Activated naive CD4-positive, alpha-beta T cell treated with anti-CD3 and anti-CD28 coated beads, Interleukin-2, amount 10 ng/mL, durations not matched to agents 7 days and 5 days (primary cell): ENCODE measurements around the gene SETD1B.

Experiments
- CTCF ChIA-PET: fragments of 350-600 bp; sonication (Branson Sonifier 250); formaldehyde crosslinking; loops from one replicate; lab custom pipeline; 2021; ENCODE audit warnings: antibody characterized with exemption; lab: Charles Lee
- DNase-seq: peaks from one replicate; pipeline ENCODE4 v3.0.0-alpha.2; 2020
- H3K27ac Mint-ChIP-seq: one replicate; pipeline ENCODE4 v1.8.0; 2021; ENCODE audit warnings: mild to moderate bottlenecking, moderate library complexity, mixed read lengths
- H3K27me3 Mint-ChIP-seq: one replicate; pipeline ENCODE4 v1.8.0; 2021; ENCODE audit warnings: mild to moderate bottlenecking, mixed read lengths
- H3K36me3 Mint-ChIP-seq: one replicate; pipeline ENCODE4 v1.8.0; 2021; ENCODE audit warnings: mixed read lengths
- H3K4me1 Mint-ChIP-seq: one replicate; pipeline ENCODE4 v1.8.0; 2021; ENCODE audit warnings: mixed read lengths
- H3K4me3 Mint-ChIP-seq: one replicate; pipeline ENCODE4 v1.8.0; 2021; ENCODE audit warnings: mild to moderate bottlenecking, moderate library complexity, mixed read lengths
- H3K9me3 Mint-ChIP-seq: one replicate; pipeline ENCODE4 v1.8.0; 2021; ENCODE audit warnings: mixed read lengths

SETD1B gene

GRCh38 chr12:121802843-121803698 is 738 bp upstream of the SETD1B start:
- H3K4me1 Mint-ChIP-seq: peaks cover 37% of the 10 kb centered on the region
- peaks cover 52% of the 10 kb centered on the region for H3K36me3 Mint-ChIP-seq
- DNase-seq: peak; percentile 94
- peak overlapping the region; percentile 91 for H3K4me3 Mint-ChIP-seq
- H3K27ac Mint-ChIP-seq: peak overlapping the region; percentile 99
- no peaks in the 10 kb centered on the region for H3K9me3 Mint-ChIP-seq
- peaks cover 3% of the 10 kb centered on the region for H3K27me3 Mint-ChIP-seq
- CTCF ChIA-PET: interaction anchor here (1.1 to 16.5 kb wide), 5 partner anchors 6 to 85 kb away, joined by 3 to 575 read pairs (median 6); partner anchors contain the start of genes RHOF and SETD1B

- Mint-ChIP-seq H3K9me3 (no peaks in the 10 kb centered on the region), H3K27ac (peak overlapping the region; percentile 99), H3K4me3 (peak overlapping the region; percentile 94), H3K36me3 (peaks cover 51% of the 10 kb centered on the region), H3K4me1 (peaks cover 36% of the 10 kb centered on the region), H3K27me3 (peaks cover 3% of the 10 kb centered on the region)
- peak; percentile 67 for DNase-seq
- CTCF ChIA-PET: interaction anchor here (14.1 to 16.5 kb wide), 2 partner anchors 5 to 7 kb away, joined by 575 read pairs; partner anchors contain the start of genes RHOF and SETD1B
Measured at GRCh38 chr12:121804417-121805111, 755 bp downstream of the SETD1B start.

- peak overlapping the region; percentile 99 for H3K27ac Mint-ChIP-seq
- CTCF ChIA-PET: interaction anchor here (1.3 to 16.5 kb wide), 2 partner anchors 8 to 83 kb away, joined by 3 to 575 read pairs; partner anchors contain the start of genes PSMD9, RHOF and SETD1B
- peaks cover 3% of the 10 kb centered on the region for H3K27me3 Mint-ChIP-seq
- peak; percentile 34 for DNase-seq
- H3K36me3 Mint-ChIP-seq: peaks cover 55% of the 10 kb centered on the region
- peaks cover 39% of the 10 kb centered on the region for H3K4me1 Mint-ChIP-seq
- no peaks in the 10 kb centered on the region for H3K9me3 Mint-ChIP-seq
- peak overlapping the region; percentile 94 for H3K4me3 Mint-ChIP-seq
Measured at GRCh38 chr12:121805171-121806008, 1.6 kb downstream of the SETD1B start.

DNA sequence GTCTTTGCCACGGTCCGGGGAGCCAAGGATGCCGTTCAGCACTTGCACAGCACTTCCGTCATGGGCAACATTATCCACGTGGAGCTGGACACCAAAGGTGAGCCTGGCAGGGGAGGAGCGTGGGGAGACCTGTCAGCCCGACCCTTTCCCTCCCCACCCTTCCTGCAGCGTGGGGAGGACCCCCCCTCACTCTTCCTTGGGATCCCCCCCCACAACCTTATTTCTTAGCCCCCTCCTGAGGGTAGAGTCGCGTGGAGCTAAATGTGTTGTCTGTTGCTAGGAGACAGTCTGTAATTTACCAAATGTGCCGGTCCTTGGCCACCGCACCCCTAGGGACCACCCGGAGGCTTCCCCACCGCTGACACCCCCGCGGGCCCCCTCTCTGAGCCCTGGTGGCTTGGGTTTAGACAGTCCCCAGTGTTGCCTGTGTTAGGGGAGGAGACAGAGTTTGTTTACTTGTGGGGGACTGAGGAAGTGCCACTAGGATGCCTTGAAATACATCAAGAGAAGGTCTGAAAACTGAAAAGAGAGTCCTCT is 2.3 kb downstream of the SETD1B start:
- Mint-ChIP-seq H3K4me1 (peaks cover 46% of the 10 kb centered on the region), H3K9me3 (no peaks in the 10 kb centered on the region), H3K27ac (peak overlapping the region; percentile 89), H3K36me3 (peaks cover 56% of the 10 kb centered on the region), H3K4me3 (peak overlapping the region; percentile 94), H3K27me3 (peaks cover 3% of the 10 kb centered on the region)
- CTCF ChIA-PET: interaction anchor here (1.3 to 16.5 kb wide), 2 partner anchors 9 to 83 kb away, joined by 3 to 575 read pairs; partner anchors contain the start of genes PSMD9, RHOF and SETD1B
- DNase-seq: peak; percentile 52

DNA sequence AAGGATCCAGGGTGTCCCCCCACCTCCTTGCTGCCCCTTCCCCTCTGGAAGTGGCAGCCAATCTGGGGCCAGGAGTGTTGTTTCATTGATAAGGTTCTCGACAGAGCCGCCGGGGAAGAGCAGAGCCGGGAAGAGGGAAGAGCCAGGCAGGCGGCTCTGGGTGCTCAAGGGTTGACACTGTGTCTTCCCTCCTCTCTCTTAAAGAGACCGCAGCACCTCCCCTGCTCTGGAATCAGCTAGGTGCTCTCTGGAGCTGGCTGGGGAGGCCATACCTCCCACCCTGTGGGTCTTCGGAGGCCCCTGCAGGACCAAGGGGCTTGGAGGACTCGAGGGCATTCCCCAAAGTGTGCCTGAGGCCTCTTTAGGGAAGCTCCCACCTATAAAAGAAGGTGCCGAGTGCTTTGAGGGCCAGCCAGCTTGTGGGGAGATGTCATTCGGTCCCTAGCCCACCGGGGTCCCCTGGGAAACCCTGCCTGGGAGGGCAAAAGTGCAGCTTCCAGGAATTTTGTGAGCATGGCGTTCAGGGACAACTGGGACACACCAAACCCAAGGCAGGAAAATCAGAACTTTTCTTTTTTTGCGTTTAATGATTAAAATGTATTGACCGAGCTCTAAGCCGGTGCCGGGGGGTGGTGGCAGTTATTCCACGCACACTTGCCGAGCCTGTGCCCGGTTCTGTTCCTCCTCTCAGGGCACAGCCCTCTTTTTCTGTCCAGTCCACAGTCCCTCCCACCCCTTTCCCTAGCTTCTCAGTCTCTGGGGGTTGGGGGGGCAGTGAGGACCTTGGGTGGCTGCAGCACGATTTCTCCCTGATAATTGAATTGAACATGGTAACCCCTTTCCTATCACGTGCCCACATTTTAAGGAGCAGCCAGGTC is 3.0 kb downstream of the SETD1B start:
- Mint-ChIP-seq H3K27ac (peak overlapping the region; percentile 89), H3K27me3 (no peaks in the 10 kb centered on the region), H3K4me1 (peaks cover 53% of the 10 kb centered on the region), H3K4me3 (peak overlapping the region; percentile 94), H3K9me3 (no peaks in the 10 kb centered on the region), H3K36me3 (peaks cover 51% of the 10 kb centered on the region)
- DNase-seq: no peak
- CTCF ChIA-PET: interaction anchor here (0.8 to 16.5 kb wide), 3 partner anchors 9 to 82 kb away, joined by 3 to 575 read pairs (median 3); partner anchors contain the start of genes PSMD9, RHOF and SETD1B

GRCh38 chr12:121807642-121808347 is 4.0 kb downstream of the SETD1B start:
- H3K27me3 Mint-ChIP-seq: no peaks in the 10 kb centered on the region
- H3K4me3 Mint-ChIP-seq: peak overlapping the region; percentile 94
- peak overlapping the region; percentile 14 for H3K27ac Mint-ChIP-seq
- peaks cover 60% of the 10 kb centered on the region for H3K4me1 Mint-ChIP-seq
- no peak for DNase-seq
- H3K36me3 Mint-ChIP-seq: peaks cover 51% of the 10 kb centered on the region
- no peaks in the 10 kb centered on the region for H3K9me3 Mint-ChIP-seq
- CTCF ChIA-PET: interaction anchor here (0.8 to 16.5 kb wide), 2 partner anchors 10 to 23 kb away, joined by 3 to 575 read pairs; partner anchors contain the start of genes RHOF and SETD1B

GRCh38 chr12:121808623-121809022 is 4.8 kb downstream of the SETD1B start:
- H3K4me1 Mint-ChIP-seq: peaks cover 68% of the 10 kb centered on the region
- peaks cover 53% of the 10 kb centered on the region for H3K36me3 Mint-ChIP-seq
- no peak overlapping the region for H3K4me3 Mint-ChIP-seq
- CTCF ChIA-PET: interaction anchor here (16.5 kb wide), 1 partner anchor 11 kb away, joined by 575 read pairs; the partner anchor contains the start of genes RHOF and SETD1B
- peak overlapping the region; percentile 24 for H3K27ac Mint-ChIP-seq
- DNase-seq: no peak
- H3K27me3 Mint-ChIP-seq: no peaks in the 10 kb centered on the region
- no peaks in the 10 kb centered on the region for H3K9me3 Mint-ChIP-seq

GRCh38 chr12:121809712-121810116 is 5.9 kb downstream of the SETD1B start:
- H3K27me3 Mint-ChIP-seq: no peaks in the 10 kb centered on the region
- DNase-seq: no peak
- H3K27ac Mint-ChIP-seq: peak overlapping the region; percentile 11
- CTCF ChIA-PET: interaction anchor here (3.4 to 16.5 kb wide), 2 partner anchors 12 to 36 kb away, joined by 17 to 575 read pairs; partner anchors contain the start of genes RHOF and SETD1B
- peaks cover 55% of the 10 kb centered on the region for H3K36me3 Mint-ChIP-seq
- H3K4me1 Mint-ChIP-seq: peaks cover 71% of the 10 kb centered on the region
- H3K9me3 Mint-ChIP-seq: no peaks in the 10 kb centered on the region
- no peak overlapping the region for H3K4me3 Mint-ChIP-seq

GRCh38 chr12:121810234-121810817 is 6.5 kb downstream of the SETD1B start:
- Mint-ChIP-seq H3K4me1 (peaks cover 73% of the 10 kb centered on the region), H3K4me3 (no peak overlapping the region), H3K27me3 (no peaks in the 10 kb centered on the region), H3K27ac (no peak overlapping the region), H3K36me3 (peaks cover 54% of the 10 kb centered on the region), H3K9me3 (no peaks in the 10 kb centered on the region)
- DNase-seq: no peak
- CTCF ChIA-PET: interaction anchor here (1.1 to 16.5 kb wide), 6 partner anchors 13 to 78 kb away, joined by 5 to 575 read pairs (median 8); partner anchors contain the start of genes PSMD9, RHOF and SETD1B

DNA sequence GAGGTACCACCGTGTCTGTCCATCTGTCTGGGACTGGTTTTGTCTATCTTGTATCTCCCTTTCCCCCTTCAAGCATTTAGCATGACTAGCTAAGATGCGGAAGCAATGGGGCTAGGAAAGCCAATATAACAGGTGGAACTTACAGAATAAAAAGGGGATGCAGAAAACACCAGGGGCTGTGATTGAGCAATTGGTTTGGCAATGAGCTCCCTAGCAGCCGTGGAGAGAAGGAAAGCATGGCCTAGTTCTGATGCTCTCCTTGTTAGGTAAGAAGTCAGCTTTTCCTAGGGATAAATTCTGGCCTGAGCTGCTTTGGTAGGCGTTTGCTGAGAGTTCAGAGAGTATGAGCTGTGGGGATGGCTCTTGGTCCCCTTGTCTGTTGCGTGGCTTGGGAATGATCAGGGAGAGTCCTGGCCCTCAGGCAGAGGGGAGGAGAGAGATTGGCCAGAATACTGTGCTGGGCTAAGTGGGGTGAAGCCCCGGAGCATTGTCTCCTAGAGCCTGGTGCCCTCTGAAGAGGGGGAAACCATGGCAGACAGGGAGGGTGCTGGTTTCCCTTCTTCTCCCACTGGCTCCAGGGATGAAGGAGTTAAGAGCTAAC is 7.1 kb downstream of the SETD1B start:
- H3K9me3 Mint-ChIP-seq: no peaks in the 10 kb centered on the region
- CTCF ChIA-PET: interaction anchor here (1.1 to 16.5 kb wide), 10 partner anchors 14 to 92 kb away, joined by 3 to 575 read pairs (median 6); partner anchors contain the start of genes PSMD9, RHOF and SETD1B
- peak overlapping the region; percentile 84 for H3K27ac Mint-ChIP-seq
- no peaks in the 10 kb centered on the region for H3K27me3 Mint-ChIP-seq
- H3K4me1 Mint-ChIP-seq: peaks cover 70% of the 10 kb centered on the region
- peak overlapping the region; percentile 74 for H3K4me3 Mint-ChIP-seq
- H3K36me3 Mint-ChIP-seq: peaks cover 54% of the 10 kb centered on the region
- DNase-seq: no peak
